Fibroblast of lung (primary cell): ENCODE measurements around the gene CYP27A1.

Source experiments
- CTCF ChIP-seq, 2 donors: IDR thresholded peaks in 1 of 2; conservative IDR thresholded peaks in 1 of 2; 1 replicate in 1 of 2; 2 replicates in 1 of 2; pipeline ENCODE4 v1.5.1; 2011 to 2012; ENCODE audit warnings: low read length in 2 of 2, control low read depth in 1 of 2, inconsistent platforms in 1 of 2, low read depth in 1 of 2, mild to moderate bottlenecking in 1 of 2
- EZH2 ChIP-seq: IDR thresholded peaks from 2 replicates; pipeline ENCODE4 v1.5.1; 2012; ENCODE audit warnings: low read length, control low read depth, mild to moderate bottlenecking; ENCODE audit errors: missing control alignments

GRCh38 chr2:218859988-218860831 is 78.3 kb downstream of the CYP27A1 start:
- no peak for TF ChIP-seq CTCF (conservative IDR thresholded peaks at IDR 0.05 in 1 of 2, IDR thresholded peaks at IDR 0.05 in 1 of 2; ENCODE audit: low read depth in 1 of 2, low read length in 2 of 2)
- TF ChIP-seq EZH2, result peak; percentile 100
